Endothelial cell of umbilical vein (primary cell): ENCODE data around the gene DNAJC4. TPM values are rescaled to one million over a fixed set of nuclear protein-coding genes. Genes with fewer than 3 reads are reported as not detected.

Experiments used
- BruUV-seq: library from RNA; stranded (reverse); fragments of 400-500 nt; replicated peaks from 2 replicates; lab custom pipeline; 2021; lab: Mats Ljungman, UMichigan
- CTCF ChIA-PET: fragments of 300-600, 350-600 bp; sonication (Branson Sonifier 250); formaldehyde crosslinking; loops from one replicate; lab custom pipeline; 2021; ENCODE audit warnings: antibody characterized with exemption, inconsistent platforms; lab: Charles Lee
- POLR2A ChIA-PET: fragments of 300-600, 350-600 bp; sonication (Branson Sonifier 250); formaldehyde crosslinking; loops from one replicate; lab custom pipeline; 2021; ENCODE audit warnings: antibody characterized with exemption, inconsistent platforms; lab: Charles Lee
- DNase-seq: peaks from one replicate; pipeline ENCODE4 v3.0.0-alpha.2; 2011; ENCODE audit warnings: low read depth, low spot score
- FAIRE-seq: peaks from 2 replicates; lab custom pipeline; 2011; peaks lifted over from hg19 to GRCh38; lab: Jason Lieb, UNC
- H2AFZ ChIP-seq: 2 replicates; pipeline ENCODE4 v1.6.0; 2012; ENCODE audit warnings: low read depth, low read length, control low read depth, inconsistent platforms
- H3K27ac ChIP-seq: 2 replicates; pipeline ENCODE4 v1.5.1; 2011; ENCODE audit warnings: low read depth, mild to moderate bottlenecking, control low read depth, low read length, moderate library complexity; ENCODE audit not compliant: insufficient read depth
- H3K27me3 ChIP-seq, 2 experiments: 2 replicates each; pipeline versions ENCODE4 v1.6.0 to v1.6.1; 2011; ENCODE audit warnings: low read length in 2 of 2, mixed read lengths in 1 of 2; ENCODE audit not compliant: control insufficient read depth in 2 of 2, insufficient read depth in 2 of 2
- H3K36me3 ChIP-seq, 2 experiments: 2 replicates in 1 of 2; 3 replicates in 1 of 2; pipeline ENCODE4 v1.5.1; 2011; ENCODE audit warnings: low read length in 2 of 2, mild to moderate bottlenecking in 1 of 2, moderate library complexity in 1 of 2; ENCODE audit not compliant: control insufficient read depth in 2 of 2, insufficient read depth in 2 of 2; ENCODE audit errors: extremely low read depth in 1 of 2
- H3K4me1 ChIP-seq: 3 replicates; pipeline ENCODE4 v1.5.1; 2011; ENCODE audit warnings: mild to moderate bottlenecking, low read length; ENCODE audit not compliant: control insufficient read depth, insufficient read depth; ENCODE audit errors: extremely low read depth
- H3K4me2 ChIP-seq: 2 replicates; pipeline ENCODE4 v1.6.1; 2011; ENCODE audit warnings: low read length, control low read depth, mixed read lengths; ENCODE audit not compliant: insufficient read depth
- H3K4me3 ChIP-seq, 3 experiments: fragments of 200-600 bp in 1 of 3; sonication (generic), shearing (Covaris generic) in 1 of 3; replicated peaks in 1 of 3; 2 replicates each; pipeline ENCODE4 v1.5.1; 2011 to 2016; ENCODE audit warnings: control low read depth in 3 of 3, low read length in 3 of 3, mild to moderate bottlenecking in 2 of 3, inconsistent platforms in 1 of 3, low read depth in 1 of 3, moderate library complexity in 1 of 3; ENCODE audit not compliant: insufficient read depth in 1 of 3
- H3K79me2 ChIP-seq: 2 replicates; pipeline ENCODE4 v1.6.0; 2012; ENCODE audit warnings: low read length, inconsistent platforms; ENCODE audit not compliant: control insufficient read depth, insufficient read depth
- H3K9ac ChIP-seq: replicated peaks from 2 replicates; pipeline ENCODE3; 2011; ENCODE audit warnings: low read length, control low read depth; ENCODE audit not compliant: insufficient read depth; ENCODE audit errors: extremely low read depth
- H3K9me1 ChIP-seq: replicated peaks from 3 replicates; pipeline ENCODE4 v1.6.0; 2011; ENCODE audit warnings: mild to moderate bottlenecking, low read length; ENCODE audit not compliant: control insufficient read depth, insufficient read depth; ENCODE audit errors: extremely low read depth
- H3K9me3 ChIP-seq: replicated peaks from 2 replicates; pipeline ENCODE4 v1.5.1; 2012; ENCODE audit warnings: low read length, inconsistent platforms; ENCODE audit not compliant: control insufficient read depth, insufficient read depth
- H4K20me1 ChIP-seq: replicated peaks from 2 replicates; pipeline ENCODE3; 2011; ENCODE audit warnings: mild to moderate bottlenecking, low read length; ENCODE audit not compliant: control insufficient read depth, insufficient read depth; ENCODE audit errors: extremely low read depth
- CTCF ChIP-seq, 2 donors: IDR thresholded peaks; 1 replicate in 1 of 2; 2 replicates in 1 of 2; pipeline ENCODE4 v1.5.1; 2011; ENCODE audit warnings: low read length in 2 of 2, mild to moderate bottlenecking in 2 of 2, moderate library complexity in 2 of 2, control low read depth in 1 of 2, inconsistent platforms in 1 of 2, low read depth in 1 of 2; ENCODE audit not compliant: insufficient read depth in 1 of 2; ENCODE audit errors: extremely low read depth in 1 of 2
- EZH2 ChIP-seq: IDR thresholded peaks from 2 replicates; pipeline ENCODE4 v1.6.1; 2012; ENCODE audit warnings: borderline replicate concordance, low read depth, mild to moderate bottlenecking, moderate library complexity, low read length, inconsistent platforms; ENCODE audit not compliant: severe bottlenecking
- FOS ChIP-seq: IDR thresholded peaks from 2 replicates; pipeline ENCODE4 v1.6.1; 2011; ENCODE audit warnings: mild to moderate bottlenecking, low read length, moderate library complexity, borderline replicate concordance; ENCODE audit not compliant: insufficient read depth
- JUN ChIP-seq: IDR thresholded peaks from 2 replicates; pipeline ENCODE4 v1.6.1; 2011; ENCODE audit warnings: borderline replicate concordance, low read depth; ENCODE audit not compliant: insufficient read length, insufficient read depth
- MYC ChIP-seq: IDR thresholded peaks from one replicate; pipeline ENCODE4 v1.6.1; 2011; ENCODE audit warnings: mild to moderate bottlenecking, low read depth, low read length
- POLR2A ChIP-seq: IDR thresholded peaks from 2 replicates; pipeline ENCODE4 v1.6.1; 2012; ENCODE audit warnings: low read depth, mild to moderate bottlenecking, control low read depth, low read length
- dilution Hi-C: fragments of 300-500 bp; cut with MboI; formaldehyde crosslinking; loops from one replicate; pipeline ENCODE4 v1.15.0; 2019; ENCODE audit warnings: low sequenced_read_pairs; ENCODE audit not compliant: extremely low pct_ligation_motif_present
- intact Hi-C: fragments of 100-400 bp; cut with micrococcal nuclease; formaldehyde crosslinking; loops from one replicate; pipeline ENCODE4 v1.10.0; 2022
- polyA plus RNA-seq, 4 experiments: library from polyadenylated mRNA; depleted of rRNA in 3 of 4; stranded (reverse) in 3 of 4; unstranded in 1 of 4; fragments of >200 nt; gene quantifications; 2 replicates each; pipeline versions ENCODE4 v1.2.1 to v1.2.3, GENCODE V29; 2011 to 2012; ENCODE audit warnings: missing spikeins in 1 of 4
- total RNA-seq: library from RNA; stranded (reverse); gene quantifications from 2 replicates; pipeline ENCODE4 v1.2.3, GENCODE V29; 2021

The DNAJC4 gene
- total and polyA plus RNA-seq, 2 donors (not counting 3 experiments of a cell fraction or from before 2014, with no cell fraction given), result 23.5 to 41.2 TPM

- POLR2A ChIA-PET, result no interaction called here
These were observed 48.3 kb downstream of the DNAJC4 start for GRCh38 chr11:64278576-64279190.

More at GRCh38 chr11:64278576-64279190, 48.3 kb downstream of the DNAJC4 start:
- no peak overlapping the region for H3K9ac ChIP-seq
- no peaks in the 10 kb centered on the region for H3K9me1 ChIP-seq
- H3K36me3 ChIP-seq, result peaks cover 2 to 20% of the 10 kb centered on the region in 2 experiments
- FAIRE-seq, result no peak
- CTCF ChIA-PET, result interaction anchor here (0.9 to 4.4 kb wide), 2 partner anchors 22 to 26 kb away, joined by 3 to 20 read pairs; partner anchors contain the start of gene CATSPERZ
- no peak for DNase-seq
- BruUV-seq, result no TSS peak
- H3K27ac ChIP-seq, result no peak overlapping the region
- H3K4me1 ChIP-seq, result peaks cover under 1% of the 10 kb centered on the region
- dilution Hi-C loops, result no loop called here
- no peak for TF ChIP-seq FOS
- no peak for TF ChIP-seq JUN
- no peak for TF ChIP-seq CTCF (IDR thresholded peaks at IDR 0.05; ENCODE audit: extremely low read depth in 1 of 2, insufficient read depth in 1 of 2, low read depth in 1 of 2, low read length in 2 of 2)
- no peak for TF ChIP-seq MYC
- TF ChIP-seq EZH2, result no peak
- TF ChIP-seq POLR2A, result no peak
- H3K9me3 ChIP-seq, result no peaks in the 10 kb centered on the region
- H3K27me3 ChIP-seq, result no peaks in the 10 kb centered on the region
- H3K4me3 ChIP-seq, result no peak overlapping the region
- no peak overlapping the region for H3K4me2 ChIP-seq
- intact Hi-C loops, result no loop called here
- H2AFZ ChIP-seq, result no peak overlapping the region
- no peaks in the 10 kb centered on the region for H4K20me1 ChIP-seq
- peaks cover 2% of the 10 kb centered on the region for H3K79me2 ChIP-seq
